Measurements from ENCODE around the gene TBC1D13.

Gene TBC1D13

DNA sequence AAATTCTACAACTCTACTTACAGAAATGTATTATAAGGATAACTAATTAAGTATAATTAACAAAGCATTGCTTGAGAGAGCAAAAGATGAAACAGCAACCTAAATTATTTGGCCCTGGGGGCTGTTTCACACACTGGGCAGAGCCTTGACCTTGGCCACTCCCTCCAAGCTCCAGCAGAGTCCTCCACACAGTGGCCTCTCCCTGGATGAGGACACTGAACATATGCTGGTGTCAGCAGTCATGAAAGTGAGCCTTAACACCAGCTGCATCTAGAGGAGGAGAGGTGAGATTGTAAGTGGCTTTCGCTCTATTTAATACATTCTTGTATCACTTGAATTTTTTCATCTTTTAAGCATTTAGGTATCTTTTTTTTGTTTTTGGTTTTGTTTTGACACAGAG is 39.8 kb upstream of the TBC1D13 start:
- no peaks in the 10 kb centered on the region for H3K4me1 ChIP-seq (ENCODE audit: control insufficient read depth, low read length)
- no peaks in the 10 kb centered on the region for H3K79me2 ChIP-seq (ENCODE audit: control insufficient read depth, low read length)
- no peak overlapping the region for H3K27ac ChIP-seq (ENCODE audit: low read depth, low read length)
- no peak overlapping the region for H3K4me3 ChIP-seq (ENCODE audit: low read length)
- H3K4me2 ChIP-seq (ENCODE audit: low read length): no peak overlapping the region
- H3K9me2 ChIP-seq (replicated peaks; ENCODE audit: control insufficient read depth, low read length): no peaks in the 10 kb centered on the region
- TF ChIP-seq, protein P1, sequence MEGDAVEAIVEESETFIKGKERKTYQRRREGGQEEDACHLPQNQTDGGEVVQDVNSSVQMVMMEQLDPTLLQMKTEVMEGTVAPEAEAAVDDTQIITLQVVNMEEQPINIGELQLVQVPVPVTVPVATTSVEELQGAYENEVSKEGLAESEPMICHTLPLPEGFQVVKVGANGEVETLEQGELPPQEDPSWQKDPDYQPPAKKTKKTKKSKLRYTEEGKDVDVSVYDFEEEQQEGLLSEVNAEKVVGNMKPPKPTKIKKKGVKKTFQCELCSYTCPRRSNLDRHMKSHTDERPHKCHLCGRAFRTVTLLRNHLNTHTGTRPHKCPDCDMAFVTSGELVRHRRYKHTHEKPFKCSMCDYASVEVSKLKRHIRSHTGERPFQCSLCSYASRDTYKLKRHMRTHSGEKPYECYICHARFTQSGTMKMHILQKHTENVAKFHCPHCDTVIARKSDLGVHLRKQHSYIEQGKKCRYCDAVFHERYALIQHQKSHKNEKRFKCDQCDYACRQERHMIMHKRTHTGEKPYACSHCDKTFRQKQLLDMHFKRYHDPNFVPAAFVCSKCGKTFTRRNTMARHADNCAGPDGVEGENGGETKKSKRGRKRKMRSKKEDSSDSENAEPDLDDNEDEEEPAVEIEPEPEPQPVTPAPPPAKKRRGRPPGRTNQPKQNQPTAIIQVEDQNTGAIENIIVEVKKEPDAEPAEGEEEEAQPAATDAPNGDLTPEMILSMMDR (IDR thresholded peaks at IDR 0.05; ENCODE audit: low read depth, low read length, poor library complexity, severe bottlenecking): no peak
- TF ChIP-seq EZH2phosphoT487 (IDR thresholded peaks at IDR 0.05; ENCODE audit: borderline replicate concordance, low read length): no peak
- H3K9me3 ChIP-seq (ENCODE audit: control insufficient read depth, insufficient read depth, low read length): no peaks in the 10 kb centered on the region
- no peaks in the 10 kb centered on the region; the same call in 1 of the 2 replicates for H3K36me3 ChIP-seq (ENCODE audit: control insufficient read depth, low read length)
- no peaks in the 10 kb centered on the region for H4K20me1 ChIP-seq (ENCODE audit: control insufficient read depth, insufficient read depth, low read depth, low read length)
- H3K27me3 ChIP-seq (ENCODE audit: control insufficient read depth, low read length): no peaks in the 10 kb centered on the region
- H3F3A ChIP-seq (ENCODE audit: control insufficient read depth, insufficient read depth): no peaks in the 10 kb centered on the region

- no peaks in the 10 kb centered on the region for H3K79me2 ChIP-seq (ENCODE audit: control insufficient read depth, low read length)
- H3K4me1 ChIP-seq (ENCODE audit: control insufficient read depth, low read length): no peaks in the 10 kb centered on the region
- no peak overlapping the region for H3K4me2 ChIP-seq (ENCODE audit: low read length)
- no peaks in the 10 kb centered on the region for H4K20me1 ChIP-seq (ENCODE audit: control insufficient read depth, insufficient read depth, low read depth, low read length)
- H3K9me2 ChIP-seq (replicated peaks; ENCODE audit: control insufficient read depth, low read length): no peaks in the 10 kb centered on the region
- no peaks in the 10 kb centered on the region; the same call in 1 of the 2 replicates for H3K36me3 ChIP-seq (ENCODE audit: control insufficient read depth, low read length)
- H3K27me3 ChIP-seq (ENCODE audit: control insufficient read depth, low read length): no peaks in the 10 kb centered on the region
- no peak overlapping the region for H3K4me3 ChIP-seq (ENCODE audit: low read length)
- no peaks in the 10 kb centered on the region for H3F3A ChIP-seq (ENCODE audit: control insufficient read depth, insufficient read depth)
- no peaks in the 10 kb centered on the region for H3K9me3 ChIP-seq (ENCODE audit: control insufficient read depth, insufficient read depth, low read length)
- TF ChIP-seq EZH2phosphoT487 (IDR thresholded peaks at IDR 0.05; ENCODE audit: borderline replicate concordance, low read length): no peak
- TF ChIP-seq, protein P1 (IDR thresholded peaks at IDR 0.05; ENCODE audit: low read depth, low read length, poor library complexity, severe bottlenecking): no peak
- no peak overlapping the region for H3K27ac ChIP-seq (ENCODE audit: low read depth, low read length)
Measured at GRCh38 chr9:128750926-128751595, 36.0 kb upstream of the TBC1D13 start.

GRCh38 chr9:128753627-128754026 is 33.4 kb upstream of the TBC1D13 start:
- Histone ChIP-seq H3K4me3 (ENCODE audit: low read length) (no peak overlapping the region), H3K4me2 (ENCODE audit: low read length) (no peak overlapping the region), H4K20me1 (ENCODE audit: control insufficient read depth, insufficient read depth, low read depth, low read length) (no peaks in the 10 kb centered on the region), H3K79me2 (ENCODE audit: control insufficient read depth, low read length) (no peaks in the 10 kb centered on the region), H3K27me3 (ENCODE audit: control insufficient read depth, low read length) (no peaks in the 10 kb centered on the region), H3K36me3 (ENCODE audit: control insufficient read depth, low read length) (no peaks in the 10 kb centered on the region; the same call in 1 of the 2 replicates), H3K27ac (ENCODE audit: low read depth, low read length) (no peak overlapping the region), H3F3A (ENCODE audit: control insufficient read depth, insufficient read depth) (no peaks in the 10 kb centered on the region), H3K9me2 (replicated peaks; ENCODE audit: control insufficient read depth, low read length) (no peaks in the 10 kb centered on the region), H3K4me1 (ENCODE audit: control insufficient read depth, low read length) (no peaks in the 10 kb centered on the region), H3K9me3 (ENCODE audit: control insufficient read depth, insufficient read depth, low read length) (no peaks in the 10 kb centered on the region)
- no peak for TF ChIP-seq EZH2phosphoT487 (IDR thresholded peaks at IDR 0.05; ENCODE audit: borderline replicate concordance, low read length)
- TF ChIP-seq, protein P1 (IDR thresholded peaks at IDR 0.05; ENCODE audit: low read depth, low read length, poor library complexity, severe bottlenecking): no peak
